GM19395 (cell line): Measurements from ENCODE around the gene RNF141.

Source experiments
- ATAC-seq: cut with Tn5 transposase; IDR thresholded peaks from one replicate; pipeline ENCODE4 v1.9.1; 2021; ENCODE audit warnings: mild to moderate bottlenecking, moderate library complexity; ENCODE audit not compliant: unreplicated experiment

RNF141 gene

DNA sequence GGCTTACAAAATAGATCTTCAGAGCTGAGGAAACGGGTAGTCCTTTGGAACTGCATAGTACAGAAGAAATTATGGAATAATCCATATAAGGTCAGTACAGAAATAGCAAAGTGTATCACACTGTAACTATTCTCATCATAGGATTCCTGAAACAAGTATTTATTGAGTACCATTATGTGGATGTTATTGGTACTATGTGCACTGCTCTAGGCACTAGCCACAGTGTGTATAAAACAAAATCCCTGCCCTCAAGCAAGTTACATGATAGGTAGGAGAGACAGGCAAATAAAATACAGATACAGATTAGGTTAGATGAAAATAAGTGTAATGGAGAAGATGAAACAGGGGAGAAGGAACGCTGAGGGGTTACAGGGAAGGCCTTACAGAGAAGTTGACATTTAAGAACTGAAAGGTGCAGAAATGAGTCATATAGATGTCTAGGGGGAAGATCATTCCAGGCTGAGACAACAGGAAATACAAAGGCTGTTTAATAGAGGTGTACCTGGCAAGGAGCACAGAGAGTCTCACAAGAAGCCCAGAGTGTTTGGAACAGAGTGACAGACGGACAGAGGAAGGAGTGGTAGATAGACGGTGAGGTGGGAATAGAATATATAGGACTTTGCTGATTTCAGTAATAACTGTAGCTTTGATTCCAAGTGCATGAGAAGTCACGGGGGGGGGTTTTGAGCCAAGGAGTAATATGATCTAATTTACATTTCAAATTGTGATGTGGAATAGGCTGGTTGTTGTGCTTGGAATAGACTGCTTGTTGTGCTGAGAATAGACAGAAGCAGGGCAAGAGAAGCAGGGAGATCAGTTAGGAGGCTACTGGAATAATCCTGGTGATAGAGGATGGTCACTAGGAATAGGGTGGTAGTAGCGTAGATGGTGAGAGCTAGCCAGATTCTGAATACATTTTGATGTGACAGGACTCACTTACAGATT lies 13.7 kb downstream of the RNF141 start:
- ATAC-seq: peak; percentile 85

DNA sequence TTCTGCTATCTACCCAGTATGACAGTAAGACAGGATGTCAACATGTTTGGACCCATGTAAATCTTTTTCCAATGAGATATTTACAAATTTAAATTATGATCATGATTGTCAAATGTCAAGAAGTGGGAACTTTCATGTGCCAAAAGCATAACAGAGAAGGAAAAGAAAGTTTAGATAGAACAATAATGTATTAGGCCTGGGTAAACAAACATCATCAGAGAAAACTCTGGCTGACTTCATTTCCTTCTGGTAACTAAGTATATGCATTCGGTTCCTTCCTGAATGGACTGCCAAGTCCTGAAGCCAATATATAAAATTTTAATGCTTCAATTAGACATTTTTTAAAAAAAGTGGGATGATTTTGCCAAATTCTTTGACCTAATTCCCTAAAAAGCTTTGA lies 16.5 kb downstream of the RNF141 start:
- ATAC-seq: no peak

DNA sequence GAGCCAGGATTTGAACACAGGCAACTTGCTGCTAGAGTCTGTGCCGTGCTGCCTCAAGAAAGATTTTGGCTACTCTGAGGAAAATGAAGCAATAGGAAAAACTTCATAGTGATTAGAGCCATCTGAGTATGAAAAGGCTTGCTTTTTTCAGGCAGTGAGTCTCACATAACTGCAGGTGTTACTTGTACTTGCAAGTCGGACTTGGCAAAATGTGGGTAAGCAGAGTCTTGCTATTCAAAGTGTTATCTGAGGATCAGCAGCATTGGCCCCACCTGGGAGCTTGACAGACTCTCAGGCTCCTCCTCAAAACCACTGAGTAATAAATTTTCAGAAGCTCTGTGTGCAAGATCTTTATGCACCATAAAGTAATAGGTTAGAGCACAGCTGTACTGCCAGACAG lies 18.1 kb downstream of the RNF141 start:
- no peak for ATAC-seq

DNA sequence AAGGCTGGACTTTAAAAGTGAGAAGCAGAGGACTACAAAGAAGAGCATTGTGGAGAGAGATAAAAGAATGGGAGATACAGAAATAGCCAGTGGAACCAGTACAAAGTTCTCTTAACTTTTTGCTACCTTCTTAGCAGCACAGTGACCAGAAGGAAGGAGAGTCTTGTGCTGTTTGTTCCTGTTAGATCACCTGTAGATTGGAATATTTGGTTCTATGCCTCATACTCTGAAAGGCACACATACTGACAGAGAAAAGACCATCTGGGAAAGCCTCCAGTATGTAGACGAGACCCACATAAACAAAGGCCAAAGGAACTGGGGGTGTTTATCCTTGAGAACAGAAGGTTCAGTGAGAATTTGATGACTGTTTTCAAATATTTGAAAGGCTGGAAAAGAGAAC lies 18.7 kb downstream of the RNF141 start:
- ATAC-seq: no peak

DNA sequence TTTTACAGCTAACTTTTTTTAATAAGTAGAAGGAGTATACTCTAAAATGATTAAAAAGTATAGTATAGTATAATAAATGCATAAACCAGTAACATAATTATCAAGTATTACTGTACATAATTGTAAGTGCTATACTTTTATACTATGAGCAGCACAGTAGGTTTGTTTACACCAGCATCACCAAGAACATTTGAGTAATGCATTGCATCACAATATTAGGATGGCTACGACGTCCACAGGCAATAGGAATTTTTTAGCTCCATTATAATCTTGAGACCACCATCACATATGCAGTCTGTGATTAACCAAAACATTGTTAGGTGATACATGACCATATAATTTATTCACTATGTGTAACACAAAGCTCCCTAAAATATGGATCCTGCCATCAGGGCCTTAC lies 20.4 kb downstream of the RNF141 start:
- ATAC-seq: no peak

DNA sequence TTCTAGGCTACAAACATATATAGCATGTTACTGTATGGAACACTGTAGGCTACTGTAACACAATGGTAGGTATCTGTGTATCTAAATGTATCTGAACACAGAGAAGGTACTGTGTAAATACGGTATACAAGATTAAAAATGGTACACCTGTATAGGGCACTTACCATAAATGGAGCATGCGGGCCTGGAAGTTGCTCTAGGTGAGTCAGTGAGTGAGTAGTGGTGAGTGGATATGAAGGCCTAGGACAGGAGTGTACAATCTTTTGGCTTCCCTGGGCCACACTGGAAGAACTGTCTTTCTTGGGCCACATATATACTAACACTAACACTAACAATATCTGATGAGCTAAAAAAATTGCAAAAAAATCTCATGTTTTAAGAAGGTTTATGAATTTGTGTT lies 21.4 kb downstream of the RNF141 start:
- ATAC-seq: no peak

DNA sequence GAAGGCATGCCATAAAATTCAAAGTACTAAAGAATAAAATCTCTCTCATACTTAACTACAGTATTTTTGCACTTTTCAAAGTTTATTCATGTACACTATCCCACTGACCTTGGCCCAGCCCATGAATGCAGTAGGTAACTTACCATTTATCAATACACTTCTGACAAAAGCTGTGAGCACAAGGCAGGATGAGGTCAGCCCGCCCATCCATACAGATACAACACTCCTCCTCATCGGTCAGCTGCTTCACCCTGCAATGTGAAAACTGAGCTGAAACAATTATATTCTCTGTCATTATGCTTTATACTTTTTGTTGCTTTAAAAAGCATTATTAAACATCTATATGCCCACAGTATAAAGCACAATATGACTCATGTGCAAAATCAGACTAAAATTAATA lies 22.1 kb downstream of the RNF141 start:
- ATAC-seq: no peak

DNA sequence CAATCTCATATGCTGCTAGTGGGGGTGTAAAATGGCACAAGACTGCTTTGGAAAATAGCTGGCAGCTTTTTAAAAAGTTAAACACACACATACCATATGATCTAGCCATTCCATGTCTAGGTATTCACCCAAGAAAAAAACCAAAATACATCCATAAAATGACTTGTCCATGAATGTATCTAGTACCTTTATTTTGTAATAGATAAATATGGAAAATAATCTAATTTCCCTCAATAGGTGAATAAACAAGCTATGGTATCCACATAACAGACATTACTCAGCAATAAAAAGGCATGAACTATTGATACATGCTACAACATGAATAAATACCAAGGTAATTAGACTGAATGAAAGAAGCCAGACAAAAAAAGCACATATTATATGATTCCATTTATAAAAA lies 22.9 kb downstream of the RNF141 start:
- ATAC-seq: no peak

DNA sequence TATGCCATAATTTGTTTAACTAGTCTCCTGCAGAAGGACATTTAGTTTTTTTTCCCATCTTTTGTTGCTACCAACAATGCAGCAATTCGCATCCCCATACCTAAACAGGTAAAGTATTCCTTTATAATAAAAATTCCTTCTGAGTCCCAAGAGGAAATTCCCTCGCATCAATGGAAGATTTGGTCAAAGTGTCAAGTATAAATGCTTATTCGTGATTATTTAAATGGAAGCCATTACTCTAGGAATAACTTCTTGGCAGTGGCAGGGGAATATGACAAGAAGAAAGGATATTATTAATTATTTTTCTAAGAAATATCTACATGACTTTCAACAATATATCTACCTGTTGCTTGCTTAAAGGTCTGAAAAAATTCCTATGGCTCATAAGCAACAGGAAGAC lies 25.6 kb downstream of the RNF141 start:
- ATAC-seq: no peak

DNA sequence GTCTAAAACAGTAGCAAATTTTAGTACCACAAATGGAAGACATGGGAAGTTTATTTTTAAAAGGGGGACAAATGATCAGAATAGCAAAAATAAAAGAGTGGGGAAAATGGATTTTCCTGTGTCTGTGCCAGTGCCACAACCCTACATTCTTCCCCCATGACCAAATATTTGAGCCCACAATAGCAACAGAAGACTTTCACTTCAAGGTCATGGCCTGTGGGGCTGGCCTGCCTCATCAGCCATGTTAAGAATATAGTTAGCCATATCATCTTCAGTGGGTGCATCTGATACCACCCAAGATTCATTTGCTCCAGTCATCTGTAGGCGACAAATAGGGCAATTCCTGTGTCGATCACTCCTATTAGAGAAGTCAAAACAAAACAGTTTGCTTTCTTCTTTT lies 26.3 kb downstream of the RNF141 start:
- no peak for ATAC-seq

DNA sequence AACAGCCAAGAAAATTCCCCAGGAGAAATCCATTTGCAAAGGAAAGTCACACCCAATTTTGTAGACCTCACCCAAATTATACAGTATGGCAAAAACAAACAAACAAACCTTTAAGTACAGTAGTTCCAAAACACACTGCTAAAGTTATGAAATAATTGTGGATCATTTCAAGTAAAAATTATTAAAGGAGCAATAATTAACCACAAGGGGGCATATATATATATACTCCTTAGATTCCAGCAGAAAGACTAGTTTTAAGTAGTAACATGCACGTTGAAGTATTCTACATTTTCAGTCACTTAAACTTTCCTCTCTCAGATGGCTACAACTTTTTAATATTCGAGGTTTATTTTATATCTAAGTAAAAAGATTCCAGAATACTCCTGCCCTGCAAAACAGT lies 26.8 kb downstream of the RNF141 start:
- no peak for ATAC-seq

DNA sequence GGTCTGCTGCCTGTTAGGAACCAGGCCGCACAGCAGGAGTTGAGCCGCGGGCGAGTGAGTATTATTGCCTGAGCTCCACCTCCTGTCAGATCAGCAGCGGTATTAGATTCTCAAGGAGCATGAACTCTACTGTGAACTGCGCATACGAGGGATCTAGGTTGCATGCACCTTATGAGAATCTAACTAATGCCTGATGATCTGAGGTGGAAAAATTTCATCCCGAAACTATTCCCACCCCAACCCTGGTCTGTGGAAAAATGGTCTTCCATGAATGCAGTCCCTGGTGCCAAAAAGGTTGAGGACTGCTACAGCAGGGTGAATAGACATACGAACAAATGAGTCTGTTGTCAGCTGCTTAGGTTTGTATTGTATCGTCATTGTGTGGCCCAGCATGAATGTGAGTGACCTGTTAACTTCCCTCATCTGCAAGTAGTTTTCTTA lies 29.8 kb downstream of the RNF141 start:
- no peak for ATAC-seq

DNA sequence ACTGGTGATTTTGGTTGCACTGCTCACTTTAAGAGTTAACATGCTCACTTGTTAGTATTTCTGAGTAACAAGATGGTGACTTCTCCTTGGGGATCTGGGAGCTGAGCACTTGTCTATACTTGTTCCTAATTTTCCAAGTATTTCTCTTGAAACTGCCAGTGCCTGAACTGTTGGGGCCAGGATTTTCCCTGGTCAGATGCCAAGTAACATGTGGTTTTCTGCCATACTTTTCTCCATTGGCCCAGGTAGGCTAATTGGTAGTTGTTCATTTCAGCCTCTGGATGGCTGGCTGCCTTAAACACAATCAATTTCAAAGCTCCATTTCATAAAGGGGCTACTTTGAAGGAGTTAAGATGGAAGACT lies 35.0 kb downstream of the RNF141 start:
- no peak for ATAC-seq

DNA sequence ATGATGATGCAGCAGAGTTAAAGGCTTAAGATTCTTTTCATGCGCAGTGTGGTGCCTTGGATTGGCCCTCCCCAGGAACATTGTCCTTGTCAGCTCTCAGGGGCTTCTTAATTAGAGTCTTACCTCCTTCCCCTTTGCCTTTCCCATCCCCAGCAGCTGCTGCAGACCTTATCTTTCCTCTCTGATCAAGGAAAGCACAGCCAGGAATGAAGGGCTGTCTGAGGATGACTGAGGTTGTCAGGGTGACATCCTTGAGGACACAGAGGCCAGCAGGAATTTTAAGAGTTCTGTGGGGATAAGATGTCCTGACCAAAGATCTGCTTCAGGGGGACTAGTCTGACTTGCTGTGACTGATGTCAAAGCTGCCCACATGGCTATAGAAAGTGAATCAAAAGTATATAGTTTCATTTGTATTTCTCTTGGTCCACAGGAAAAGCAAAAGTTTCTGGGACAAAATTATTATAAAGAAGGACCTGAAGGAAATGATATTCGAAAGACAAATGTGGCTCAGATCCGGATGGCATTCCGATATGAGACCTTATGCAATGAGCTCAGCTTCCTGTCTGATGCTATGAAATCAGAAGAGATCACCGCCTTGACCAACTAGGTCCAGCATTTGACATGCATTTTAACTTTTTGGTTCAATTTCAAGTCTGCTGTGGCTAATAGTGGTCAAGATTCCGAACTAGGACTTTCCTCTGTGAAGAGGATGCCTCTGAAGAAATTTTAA lies 35.5 kb downstream of the RNF141 start:
- no peak for ATAC-seq

DNA sequence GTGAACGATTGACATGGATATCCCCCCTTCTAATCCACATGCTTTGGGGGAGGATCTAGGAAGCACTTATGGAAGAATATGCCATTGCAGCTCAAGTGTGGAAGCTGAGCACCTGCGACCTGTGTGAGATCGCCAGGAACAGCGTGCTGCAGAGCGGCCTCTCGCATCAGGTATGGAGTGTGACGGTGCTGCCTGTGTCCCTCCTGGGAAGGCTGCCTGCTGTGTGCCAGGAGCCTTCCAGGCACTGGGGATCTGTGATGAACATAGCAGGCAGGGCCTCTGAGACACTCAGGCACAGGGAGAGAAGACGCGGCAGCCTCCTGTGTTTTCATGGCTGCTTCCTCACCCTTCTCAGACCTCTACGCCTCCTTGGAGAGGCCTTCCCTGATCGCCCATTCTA lies 36.5 kb downstream of the RNF141 start:
- no peak for ATAC-seq

DNA sequence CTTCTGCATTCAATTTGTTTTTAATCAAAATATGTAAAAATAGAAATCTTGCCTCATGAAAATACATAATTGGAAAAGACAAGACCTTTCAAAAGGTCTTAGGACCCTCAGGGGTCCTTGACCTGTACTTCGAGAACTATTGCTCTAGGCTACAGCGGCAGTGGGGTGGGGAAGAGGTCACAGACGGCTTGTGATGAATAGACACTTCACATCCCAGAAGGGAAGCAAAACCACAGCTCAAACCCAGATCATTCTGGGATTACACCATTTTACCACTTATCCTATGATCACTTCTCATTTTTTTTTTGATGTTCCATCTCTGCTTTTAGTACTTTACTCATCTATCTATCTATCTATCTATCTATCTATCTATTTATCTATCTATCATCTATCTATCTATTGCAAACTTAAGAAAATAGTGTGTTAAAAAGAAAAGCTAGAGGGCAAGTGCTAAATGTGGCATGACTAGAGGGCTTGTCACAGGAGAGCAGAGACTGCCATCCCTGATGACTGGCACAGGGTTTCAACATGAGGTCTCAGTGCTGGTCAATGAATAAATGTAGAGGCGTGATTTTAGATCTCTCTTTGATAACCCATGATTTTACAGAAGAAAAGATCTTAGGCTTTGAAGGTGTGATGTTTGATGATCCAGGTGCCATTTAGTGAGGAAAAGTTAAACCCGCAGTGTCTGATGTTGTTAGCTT lies 37.1 kb downstream of the RNF141 start:
- no peak for ATAC-seq

DNA sequence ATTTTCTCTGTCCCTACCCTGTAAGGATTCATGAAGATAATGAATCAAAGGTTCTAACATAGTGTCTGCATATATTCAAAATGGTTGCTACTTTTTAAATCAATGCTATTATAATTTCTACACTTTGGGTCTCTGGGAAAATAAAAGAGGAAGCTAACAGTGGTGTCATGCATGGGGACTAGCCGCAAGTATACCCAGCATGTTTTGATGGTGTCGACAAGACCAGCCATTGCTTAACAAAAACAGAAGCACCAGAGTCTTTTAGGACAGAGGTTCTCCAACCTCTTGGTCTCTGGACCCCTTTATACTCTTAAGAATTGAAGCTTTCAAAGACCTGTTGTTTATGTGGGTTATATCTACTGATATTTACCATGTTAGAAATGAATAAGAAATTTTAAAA lies 37.8 kb downstream of the RNF141 start:
- no peak for ATAC-seq

DNA sequence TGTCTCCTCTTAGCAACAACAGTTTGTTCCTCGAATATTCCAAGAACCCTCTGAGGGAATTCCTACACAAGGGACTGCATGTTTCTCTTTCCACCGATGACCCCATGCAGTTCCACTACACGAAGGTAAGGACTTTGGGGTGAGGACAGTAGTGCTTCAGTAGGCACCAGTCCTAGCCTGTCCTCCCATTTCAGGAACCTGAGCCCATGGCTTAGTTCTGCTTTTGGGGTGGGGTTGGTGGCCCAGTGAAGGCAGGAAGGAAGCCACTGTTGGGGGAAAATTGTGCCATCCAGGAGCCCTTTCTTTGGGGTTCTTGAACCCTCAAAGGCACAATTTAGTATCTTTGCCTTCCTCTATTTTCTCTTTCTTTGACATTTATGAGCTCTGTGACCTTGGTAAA lies 38.2 kb downstream of the RNF141 start:
- ATAC-seq: no peak

DNA sequence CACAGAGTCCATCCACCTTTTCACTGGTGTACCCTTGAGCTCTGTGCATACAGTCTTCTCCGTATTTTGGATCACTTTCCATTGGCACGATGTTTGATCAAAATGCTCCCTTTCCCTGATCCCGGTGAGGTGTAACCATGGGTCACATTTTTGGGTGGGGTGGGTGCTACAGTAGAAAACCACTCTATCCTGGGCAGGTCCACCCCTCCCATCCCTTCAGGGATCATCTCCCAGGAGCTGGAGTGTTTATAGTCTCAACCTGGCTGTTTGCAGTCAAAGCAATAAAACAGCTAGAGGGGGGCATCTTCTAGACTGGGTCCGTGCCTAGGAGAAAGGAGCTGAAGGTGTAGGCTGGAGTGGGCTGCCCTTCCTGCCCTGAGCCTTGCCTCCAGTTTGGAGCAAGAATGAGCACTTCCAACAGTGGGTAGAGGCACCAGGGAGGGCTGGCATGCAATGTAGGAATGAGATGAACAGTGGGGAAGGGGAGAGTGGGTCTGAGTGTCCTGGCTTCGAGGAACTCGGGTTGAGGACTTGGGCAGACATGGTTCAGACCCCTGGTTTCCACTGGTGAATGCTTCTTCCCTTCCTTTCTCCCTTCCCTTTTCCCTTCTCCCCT lies 38.8 kb downstream of the RNF141 start:
- ATAC-seq: no peak

DNA sequence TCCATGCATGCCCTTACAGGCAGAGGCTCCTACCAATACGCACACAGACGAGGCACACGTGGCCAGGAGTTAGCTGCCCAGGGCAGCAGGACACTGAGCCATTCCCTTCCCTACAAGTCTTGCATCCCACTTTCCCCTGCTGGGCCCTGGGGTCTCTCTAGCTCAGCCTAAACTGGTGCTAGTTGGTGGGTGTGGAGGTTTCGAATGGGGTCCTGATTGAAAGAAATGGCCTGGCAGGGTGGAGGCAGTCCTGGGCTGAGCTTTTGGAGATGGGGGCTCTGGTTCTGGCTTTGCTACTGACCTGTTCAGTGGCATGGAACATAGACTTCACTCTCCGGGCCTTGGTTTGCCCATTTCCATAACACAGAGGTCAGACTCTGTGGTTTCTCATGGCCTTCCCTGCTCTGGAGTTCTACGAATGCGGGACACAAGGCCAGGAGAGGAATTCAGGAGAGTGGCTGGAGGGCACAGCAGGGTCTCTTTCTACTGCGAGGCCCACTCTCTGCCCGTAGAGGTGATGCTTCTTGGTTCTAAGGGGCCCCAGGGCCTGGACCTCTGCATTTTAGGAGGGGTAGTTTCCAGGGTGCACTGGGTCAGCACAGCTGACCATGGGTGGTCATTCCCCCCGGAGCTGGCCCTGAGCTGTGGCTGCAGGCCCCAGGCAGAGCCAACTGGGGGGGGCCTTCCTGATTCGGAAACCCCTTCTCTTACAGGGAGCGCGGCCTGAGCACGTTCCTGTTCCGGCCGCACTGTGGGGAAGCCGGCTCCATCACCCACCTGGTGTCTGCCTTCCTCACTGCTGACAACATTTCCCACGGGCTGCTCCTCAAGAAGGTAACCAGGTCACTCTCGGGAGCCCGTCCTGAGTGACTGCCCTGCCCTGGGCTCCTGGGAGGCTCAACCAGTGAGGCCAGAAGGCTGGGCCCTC lies 40.0 kb downstream of the RNF141 start:
- no peak for ATAC-seq
